TTC549 (cell line): ENCODE measurements around the gene NXNL1.
"Not testable (repeated sequence)": the region's sequence is repeated elsewhere in the genome, so short reads cannot be mapped to it uniquely, and the experiment has no call there.

ENCODE experiments used
- FAIRE-seq: peaks from 2 replicates; lab custom pipeline; 2012; peaks lifted over from hg19 to GRCh38; lab: Jason Lieb, UNC

The NXNL1 gene

DNA sequence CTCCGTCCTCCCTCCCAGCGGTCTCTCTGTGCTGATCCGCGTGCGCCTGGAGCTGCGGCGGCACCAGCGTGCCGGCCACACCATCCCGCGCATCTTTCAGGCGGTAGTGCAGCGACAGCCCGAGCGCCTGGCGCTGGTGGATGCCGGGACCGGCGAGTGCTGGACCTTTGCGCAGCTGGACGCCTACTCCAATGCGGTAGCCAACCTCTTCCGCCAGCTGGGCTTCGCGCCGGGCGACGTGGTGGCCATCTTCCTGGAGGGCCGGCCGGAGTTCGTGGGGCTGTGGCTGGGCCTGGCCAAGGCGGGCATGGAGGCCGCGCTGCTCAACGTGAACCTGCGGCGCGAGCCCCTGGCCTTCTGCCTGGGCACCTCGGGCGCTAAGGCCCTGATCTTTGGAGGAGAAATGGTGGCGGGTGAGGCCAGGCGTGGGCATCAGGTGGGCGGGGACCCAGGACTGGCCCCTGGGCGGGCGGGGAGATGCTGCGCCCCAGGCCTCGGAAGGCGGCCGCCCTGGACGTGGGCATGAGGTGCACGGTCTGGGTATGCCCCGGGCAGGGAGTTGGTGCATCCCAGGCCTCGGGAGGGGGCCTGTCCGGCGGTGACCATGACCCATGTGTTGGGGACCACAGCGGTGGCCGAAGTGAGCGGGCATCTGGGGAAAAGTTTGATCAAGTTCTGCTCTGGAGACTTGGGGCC, 26.0 kb upstream of the NXNL1 start:
- no peak for FAIRE-seq

GRCh38 chr19:17484520-17485185, 23.9 kb upstream of the NXNL1 start:
- FAIRE-seq, result no peak

- no peak for FAIRE-seq
Measured at GRCh38 chr19:17483605-17484002, 22.9 kb upstream of the NXNL1 start.

DNA sequence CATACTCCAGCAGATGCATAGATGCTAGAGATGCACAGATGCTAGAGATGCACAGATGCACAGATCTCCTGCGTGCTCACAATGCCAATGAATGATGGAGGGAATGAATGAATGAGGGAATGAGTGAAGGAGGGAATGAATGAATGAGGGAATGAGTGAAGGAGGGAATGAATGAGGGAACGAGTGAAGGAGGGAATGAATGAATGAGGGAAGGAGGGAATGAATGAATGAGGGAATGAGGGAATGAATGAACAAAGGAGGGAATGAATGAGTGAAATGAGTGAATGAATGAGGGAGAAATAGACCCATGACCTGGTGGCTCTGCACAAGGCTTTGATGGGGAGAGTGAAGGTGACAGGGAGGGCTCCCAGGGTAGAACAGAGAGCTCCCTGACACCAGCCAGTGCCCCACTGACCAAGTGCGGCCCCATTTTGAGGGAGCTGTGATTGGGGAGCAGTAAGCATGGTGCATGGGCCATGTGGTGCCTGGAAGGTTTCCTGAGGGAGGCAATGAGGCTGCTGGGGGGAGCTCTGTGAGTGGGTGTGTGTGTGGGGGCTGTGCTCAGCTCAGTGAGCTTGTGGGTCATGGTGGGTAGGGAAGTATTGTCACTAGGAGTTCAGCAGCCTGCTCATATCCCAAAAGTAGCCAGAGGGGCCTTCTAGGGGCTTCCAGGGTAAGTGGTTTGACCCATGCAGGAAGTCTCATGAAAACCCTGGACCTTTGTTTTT, 22.3 kb upstream of the NXNL1 start:
- FAIRE-seq, result no peak

GRCh38 chr19:17481986-17482385, 21.3 kb upstream of the NXNL1 start:
- FAIRE-seq, result no peak

DNA sequence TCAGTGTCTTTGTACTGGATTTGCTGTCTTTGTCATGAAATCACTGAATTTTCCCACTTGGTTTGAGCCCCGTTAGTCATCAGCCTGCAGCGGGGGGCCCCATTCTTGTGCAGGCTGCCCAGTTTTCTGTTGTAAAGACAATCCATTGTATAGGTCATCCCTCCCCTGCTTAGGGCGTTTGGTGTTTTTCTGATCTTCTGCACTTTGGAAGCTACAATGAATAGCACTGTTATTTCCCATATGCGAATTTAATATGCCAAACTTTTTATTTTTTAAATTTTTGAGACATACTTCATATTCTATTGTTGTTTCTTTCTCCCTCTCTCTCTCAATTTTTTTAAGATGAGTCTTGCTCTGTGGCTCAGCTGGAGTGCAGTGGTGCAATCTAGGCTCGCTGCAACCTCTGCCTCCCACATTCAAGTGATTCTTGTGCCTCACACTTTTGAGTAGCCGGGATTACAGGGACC, 18.6 kb upstream of the NXNL1 start:
- FAIRE-seq, result no peak

- FAIRE-seq, result no peak
Measured at GRCh38 chr19:17475541-17476115, 14.9 kb upstream of the NXNL1 start.

DNA sequence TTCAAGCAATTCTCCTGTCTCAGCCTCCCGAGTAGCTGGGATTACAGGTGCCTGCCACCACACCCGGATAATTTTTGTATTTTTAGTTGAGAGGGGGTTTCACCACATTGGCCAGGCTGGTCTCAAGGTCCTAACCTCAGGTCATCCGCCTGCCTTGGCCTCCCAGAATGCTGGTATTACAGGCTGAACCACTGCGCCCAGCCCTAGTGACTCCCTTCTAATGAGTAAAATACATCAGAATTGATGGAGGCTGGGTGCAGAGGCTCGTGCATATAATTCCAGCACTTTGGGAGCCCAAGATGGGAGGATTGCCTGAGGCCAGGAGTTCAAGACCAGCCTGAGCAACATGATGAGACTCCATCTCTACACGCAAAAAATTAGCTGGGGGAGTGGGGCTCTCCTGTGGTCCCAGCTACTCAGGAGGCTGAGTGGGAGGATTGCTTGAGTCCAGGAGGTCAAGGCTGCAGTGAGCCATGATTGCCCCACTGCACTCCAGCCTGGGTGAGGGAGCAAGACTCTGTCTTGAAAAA, 14.3 kb upstream of the NXNL1 start:
- FAIRE-seq, result not testable (repeated sequence)

- FAIRE-seq, result no peak
Measured at GRCh38 chr19:17473041-17473440, 12.3 kb upstream of the NXNL1 start.

DNA sequence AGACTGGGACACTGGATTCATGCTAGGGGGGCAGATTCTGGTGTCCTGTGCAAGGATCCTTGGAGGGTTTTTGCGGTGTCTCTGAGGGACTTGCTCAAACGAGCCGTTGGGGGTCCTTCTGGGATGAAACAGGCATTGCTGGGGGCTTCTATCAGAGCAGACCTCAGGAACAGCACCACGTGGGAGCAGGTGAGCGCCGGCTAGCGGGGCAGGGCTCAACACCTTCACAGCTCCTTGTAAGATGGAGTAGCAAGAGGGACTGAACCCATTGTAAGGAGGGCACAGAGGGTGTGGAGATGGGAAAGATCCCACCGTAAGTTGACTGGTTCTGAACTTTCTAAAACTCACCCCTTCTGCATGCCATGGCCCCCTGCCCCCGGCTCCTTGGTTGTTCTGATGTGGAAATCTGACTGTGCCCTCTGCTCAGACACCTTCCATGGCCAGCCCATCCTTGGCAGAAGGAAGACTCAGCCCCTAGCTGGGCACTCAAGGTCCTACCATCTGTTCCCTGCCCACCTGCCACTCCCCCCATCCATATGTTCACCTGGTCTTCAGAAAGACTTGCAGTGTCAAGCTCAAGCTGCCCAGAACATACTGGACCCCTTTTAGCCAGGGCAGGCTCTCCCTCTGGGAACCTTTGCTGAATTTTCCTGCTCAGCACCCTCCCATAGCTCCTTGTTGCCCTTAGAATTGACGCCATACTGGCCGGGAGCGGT, 10.8 kb upstream of the NXNL1 start:
- FAIRE-seq, result no peak

- FAIRE-seq, result peak; percentile 86
Measured at GRCh38 chr19:17470068-17470841, 9.5 kb upstream of the NXNL1 start, which contains the start of gene SLC27A1. TSS of gene SLC27A1 (plus strand) at chr19:17470524. CDS start at chr19:17470541, 17 bp downstream.

DNA sequence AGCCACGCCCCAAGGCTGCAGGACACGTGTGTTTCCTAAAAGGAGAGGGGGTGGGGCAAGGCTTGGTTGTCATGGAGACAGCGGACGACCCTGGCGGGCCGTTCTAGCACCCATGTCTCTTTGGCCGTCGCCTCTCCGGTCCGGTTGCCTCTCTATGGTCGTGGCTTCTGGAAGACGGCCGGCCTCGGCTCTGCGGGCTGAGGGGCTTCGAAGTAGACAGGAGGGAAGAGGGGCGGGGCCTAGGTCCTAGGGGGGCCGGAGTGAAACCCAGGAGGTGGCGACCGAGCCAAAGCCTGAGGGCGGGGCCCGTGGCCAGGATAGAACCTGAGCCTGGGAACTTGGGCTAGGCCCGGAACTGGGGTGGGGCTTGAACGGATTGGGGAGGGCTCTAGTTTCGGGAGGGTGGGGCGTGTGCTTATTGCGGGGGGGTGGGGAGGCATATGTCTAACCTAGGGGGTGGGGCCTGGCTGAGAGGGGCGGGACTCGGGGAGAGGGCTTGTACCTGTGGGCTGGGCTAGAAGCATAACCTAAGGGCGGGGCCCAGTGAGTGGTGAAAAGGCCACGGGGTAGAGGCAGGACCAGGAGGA, 8.8 kb upstream of the NXNL1 start:
- FAIRE-seq, result peak; percentile 36

- FAIRE-seq, result no peak
Measured at GRCh38 chr19:17469092-17469480, 8.4 kb upstream of the NXNL1 start.

DNA sequence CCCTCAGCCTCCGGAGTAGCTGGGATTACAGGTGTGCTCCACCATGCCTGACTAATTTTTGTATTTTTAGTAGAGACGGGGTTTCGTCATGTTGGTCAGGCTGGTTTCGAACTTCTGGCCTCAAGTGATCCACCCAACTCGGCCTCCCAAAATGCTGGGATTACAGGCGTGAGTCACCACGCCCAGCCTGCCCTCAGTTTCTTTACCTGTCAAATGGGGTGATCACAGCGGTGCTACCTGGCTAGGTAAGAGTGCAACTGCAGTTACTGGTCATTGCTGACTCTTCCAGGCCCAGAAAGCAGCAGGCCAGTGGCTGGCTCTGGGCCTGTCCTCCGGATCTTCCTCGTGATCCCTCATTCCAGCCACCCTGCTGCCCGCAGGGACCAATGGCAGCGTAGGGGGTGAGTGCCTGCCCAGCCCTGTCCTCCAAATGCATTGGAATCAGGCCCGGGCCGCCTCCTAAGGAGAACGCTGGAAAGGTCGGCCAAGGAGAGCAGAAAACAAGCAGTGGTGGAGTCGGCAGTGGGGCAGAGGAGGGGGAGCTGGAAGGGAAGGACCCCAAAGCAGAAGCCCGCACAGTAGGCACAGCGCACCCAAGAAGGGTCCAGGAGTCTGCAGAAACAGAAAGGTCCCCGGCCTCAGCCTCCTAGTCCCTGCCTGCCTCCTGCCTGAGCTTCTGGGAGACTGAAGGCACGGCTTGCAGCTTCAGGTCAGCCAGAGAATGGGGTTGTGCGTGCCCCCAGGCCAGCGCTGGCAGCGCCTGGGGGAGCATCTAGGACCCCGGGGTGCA, 7.8 kb upstream of the NXNL1 start:
- FAIRE-seq, result no peak

DNA sequence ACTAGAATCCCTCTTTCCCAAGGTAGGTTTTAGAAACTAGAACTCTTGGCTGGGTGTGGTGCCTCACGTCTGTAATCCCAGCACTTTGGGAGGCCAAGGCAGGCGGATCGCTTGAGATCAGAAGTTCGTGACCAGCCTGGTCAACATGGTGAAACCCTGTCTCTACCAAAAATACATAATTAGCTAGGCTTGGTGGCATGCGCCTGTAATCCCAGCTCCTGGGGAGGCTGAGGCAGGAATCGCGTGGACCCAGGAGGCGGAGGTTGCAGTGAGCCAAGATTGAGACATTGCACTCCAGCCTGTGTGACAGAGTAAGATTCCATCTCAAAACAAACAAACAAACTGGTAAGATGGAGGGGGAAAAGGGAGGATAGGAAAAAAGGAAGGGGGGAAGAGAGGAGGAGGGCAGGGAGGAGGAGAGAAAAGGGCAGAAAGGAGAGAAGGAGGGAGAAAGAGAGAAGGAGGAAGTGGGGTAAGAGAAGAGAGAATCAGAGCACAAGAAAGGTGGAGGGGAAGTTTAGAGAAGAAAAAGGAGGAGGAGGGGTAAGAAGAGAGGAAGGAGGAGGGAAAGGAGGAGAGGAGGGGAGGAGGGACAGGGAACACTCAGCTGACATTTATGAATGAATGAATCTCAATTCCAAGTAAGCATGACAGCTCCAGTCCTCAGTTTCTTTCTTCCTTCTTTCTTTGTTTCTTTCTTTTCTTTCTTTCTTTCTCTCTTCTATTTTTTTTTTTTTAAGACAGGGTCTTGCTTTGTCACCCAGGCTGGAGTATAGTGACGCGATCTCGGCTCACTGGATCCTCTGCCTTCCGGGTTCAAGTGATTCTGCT, 7.0 kb upstream of the NXNL1 start:
- FAIRE-seq, result no peak

DNA sequence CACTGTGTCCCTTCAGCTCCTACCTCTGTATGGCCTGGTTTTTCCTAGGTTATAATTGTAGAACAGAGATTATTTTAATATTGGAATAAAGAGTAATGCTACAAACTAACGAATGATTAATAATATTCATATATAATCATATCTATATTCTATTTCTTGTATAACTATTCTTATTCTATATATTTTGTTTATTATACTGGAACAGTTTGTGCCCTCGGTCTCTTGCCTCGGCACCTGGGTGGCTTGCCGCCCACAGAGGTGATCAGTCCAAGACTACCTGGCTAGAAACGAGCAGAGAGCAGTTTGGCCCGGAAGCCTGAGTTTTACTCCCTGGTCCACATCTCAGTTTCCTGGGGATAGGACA, 5.7 kb upstream of the NXNL1 start:
- peak; percentile 88 for FAIRE-seq

DNA sequence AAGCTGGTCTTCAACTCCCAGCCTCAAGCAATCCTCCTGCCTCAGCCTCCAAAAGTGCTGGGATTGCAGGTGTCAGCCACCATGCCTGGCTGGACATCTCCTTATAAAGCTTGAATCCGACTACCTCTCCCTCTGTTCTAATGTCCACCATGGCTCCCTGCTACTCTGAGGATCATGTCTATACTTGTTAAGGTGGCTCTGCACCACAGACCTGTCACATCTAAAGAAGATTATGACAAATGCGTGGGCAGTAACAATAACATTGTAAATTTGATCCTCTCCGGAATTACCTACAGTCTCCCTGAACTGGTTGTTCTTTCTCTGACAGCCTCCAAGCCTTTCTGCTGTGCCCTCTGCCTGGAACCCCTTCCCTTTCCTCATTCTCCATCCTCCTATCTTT, 1.8 kb downstream of the NXNL1 start:
- FAIRE-seq, result no peak

- no peak for FAIRE-seq
Measured at GRCh38 chr19:17457616-17458015, 3.1 kb downstream of the NXNL1 start.

GRCh38 chr19:17456127-17456526, 4.6 kb downstream of the NXNL1 start:
- no peak for FAIRE-seq
